Activated naive CD4-positive, alpha-beta T cell treated with anti-CD3 and anti-CD28 coated beads, Interleukin-2, amount 50 U/mL, for 72 hours (primary cell): ENCODE measurements around the gene MORF4L1. TPM values are rescaled to one million over a fixed set of nuclear protein-coding genes. Genes with fewer than 3 reads are reported as not detected.
"Not testable (repeated sequence)": the region's sequence is repeated elsewhere in the genome, so short reads cannot be mapped to it uniquely, and the experiment has no call there.

ENCODE experiments used
- ATAC-seq, 2 donors: fragments of 150-1000 bp; cut with Tn5 transposase; 2 replicates each; pipeline ENCODE4 v1.10.0; 2021; ENCODE audit warnings: mild to moderate bottlenecking in 2 of 2, moderate library complexity in 2 of 2
- DNase-seq, 2 donors: peaks; one replicate each; pipeline ENCODE4 v3.0.0; 2021 to 2022; ENCODE audit warnings: low spot score in 2 of 2
- H3K27ac Mint-ChIP-seq, 2 donors: one replicate each; pipeline ENCODE4 v1.8.0; 2022; ENCODE audit warnings: mild to moderate bottlenecking in 2 of 2, mixed read lengths in 2 of 2
- H3K36me3 Mint-ChIP-seq, 2 donors: one replicate each; pipeline ENCODE4 v1.8.0; 2022; ENCODE audit warnings: mixed read lengths in 2 of 2
- H3K9me3 Mint-ChIP-seq, 2 donors: one replicate each; pipeline ENCODE4 v1.8.0; 2022; ENCODE audit warnings: mixed read lengths in 2 of 2
- total RNA-seq, 2 donors: library from RNA; stranded (reverse); gene quantifications; one replicate each; pipeline ENCODE4 v1.2.3, GENCODE V29; 2022

Gene MORF4L1
- total RNA-seq, 2 donors from 2014 or later, result 239 to 287 TPM

GRCh38 chr15:78876954-78877353, 4.3 kb downstream of the MORF4L1 start:
- not testable (repeated sequence) for DNase-seq, H3K9me3 Mint-ChIP-seq, ATAC-seq
- peak overlapping the region in 1 of 2 donors; percentile 72 for H3K27ac Mint-ChIP-seq
- peaks cover 24 to 30% of the 10 kb centered on the region in 2 donors for H3K36me3 Mint-ChIP-seq

- Mint-ChIP-seq H3K27ac (no peak overlapping the region), H3K36me3 (peaks cover 17 to 35% of the 10 kb centered on the region in 2 donors)
- DNase-seq, result no peak
Observed at GRCh38 chr15:78878356-78878755, 5.7 kb downstream of the MORF4L1 start.

DNA sequence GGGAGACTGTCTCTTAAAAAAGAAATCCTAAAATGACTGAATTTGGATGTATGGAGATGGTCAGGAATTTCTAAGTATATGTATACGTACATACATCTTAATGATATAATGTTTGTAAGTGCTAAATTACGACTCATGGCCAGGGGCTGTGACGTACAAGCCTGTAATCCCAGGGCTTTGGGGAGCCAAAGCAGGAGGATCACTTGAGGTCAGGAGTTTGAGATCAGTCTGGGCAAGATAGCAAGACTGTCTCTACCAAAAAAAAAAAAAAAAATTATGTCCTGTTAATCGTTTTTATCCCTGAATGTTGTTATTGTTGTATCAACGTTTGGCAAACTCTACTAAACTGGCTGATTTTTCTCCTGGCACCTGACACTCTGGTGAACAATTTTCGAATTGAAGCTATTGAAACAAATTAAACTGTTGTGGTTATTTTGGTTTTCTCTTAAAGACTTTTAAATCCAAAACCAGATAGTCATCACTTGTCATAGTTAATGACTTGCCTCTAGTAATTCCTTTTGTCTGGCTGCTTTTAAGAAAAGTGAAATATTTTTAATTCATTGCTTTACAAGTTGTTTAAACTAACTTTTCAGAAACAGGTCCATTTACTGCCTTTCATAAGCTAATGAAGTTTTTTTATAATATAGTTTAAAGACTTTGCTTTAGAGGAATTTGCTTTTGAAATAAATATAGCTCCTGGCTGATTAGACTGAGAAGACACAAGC, 7.0 kb downstream of the MORF4L1 start:
- Mint-ChIP-seq H3K36me3 (peaks cover 5 to 30% of the 10 kb centered on the region in 2 donors), H3K27ac (peak overlapping the region in 1 of 2 donors; percentile 89), H3K9me3 (no peaks in the 10 kb centered on the region)
- DNase-seq (no peak), ATAC-seq (peak; percentile 31 to 35)

More at GRCh38 chr15:78878356-78878755, 5.7 kb downstream of the MORF4L1 start:
- H3K9me3 Mint-ChIP-seq, result no peaks in the 10 kb centered on the region
- ATAC-seq, result no peak

DNA sequence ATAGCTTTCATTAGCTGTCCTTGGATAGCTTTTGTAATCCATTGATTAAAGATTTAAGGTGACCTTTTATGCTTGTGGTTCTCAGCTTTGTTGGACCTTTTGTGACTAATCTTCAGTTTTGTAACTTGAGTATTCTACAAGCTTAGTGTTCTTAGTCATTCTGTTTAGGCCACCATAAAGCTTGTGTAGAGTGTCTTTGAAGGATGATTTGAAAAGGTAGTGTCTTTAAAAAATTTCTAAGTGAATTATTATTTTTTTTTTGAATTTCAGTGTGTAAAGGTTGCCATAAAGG, 7.5 kb downstream of the MORF4L1 start:
- peak overlapping the region in 1 of 2 donors; percentile 79 for H3K27ac Mint-ChIP-seq
- no peak for DNase-seq
- peak; percentile 73 to 77 for ATAC-seq
- no peaks in the 10 kb centered on the region for H3K9me3 Mint-ChIP-seq
- H3K36me3 Mint-ChIP-seq, result peaks cover 0 to 27% of the 10 kb centered on the region in 2 donors

DNA sequence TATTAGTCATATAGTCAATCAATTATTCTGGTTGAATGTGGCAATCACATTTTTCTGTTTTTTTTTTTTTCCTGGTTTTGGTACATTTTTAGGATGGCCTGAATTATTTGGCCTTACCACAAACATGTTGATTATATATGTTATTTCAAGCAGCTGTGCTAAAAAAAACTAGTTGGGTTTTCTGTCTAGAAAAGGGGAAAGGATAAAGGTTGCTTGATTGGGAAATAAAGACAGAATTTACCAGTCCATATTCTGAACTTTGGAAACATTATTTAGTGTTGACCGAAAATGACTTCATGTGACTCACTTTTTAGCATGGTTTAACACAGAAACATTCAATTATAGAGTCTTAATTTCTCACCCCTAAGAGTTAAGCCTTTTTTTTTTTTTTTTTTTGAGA, 8.1 kb downstream of the MORF4L1 start:
- Mint-ChIP-seq H3K9me3 (no peaks in the 10 kb centered on the region), H3K27ac (peak overlapping the region in 1 of 2 donors; percentile 36), H3K36me3 (peaks cover 0 to 31% of the 10 kb centered on the region in 2 donors)
- DNase-seq, result no peak
- ATAC-seq, result no peak

DNA sequence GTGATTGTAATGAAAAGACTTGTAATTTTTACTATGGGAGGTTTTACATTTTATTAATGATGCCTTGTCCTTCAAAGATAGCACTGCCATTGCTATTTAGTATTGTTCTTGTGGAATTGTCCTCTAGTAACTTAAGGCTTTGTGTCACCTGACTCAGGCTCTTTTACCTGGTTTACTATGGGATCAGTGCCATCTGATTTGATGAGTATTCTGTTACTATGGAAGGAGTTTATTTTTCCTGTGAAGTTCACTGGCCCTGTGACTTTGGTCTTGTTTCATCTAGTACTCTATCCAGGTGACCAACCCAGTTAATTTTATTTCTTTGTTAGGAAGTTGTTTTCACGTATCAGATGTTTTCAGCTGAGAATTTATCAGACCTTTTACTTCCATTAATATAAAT, 9.0 kb downstream of the MORF4L1 start:
- Mint-ChIP-seq H3K36me3 (peaks cover 5 to 38% of the 10 kb centered on the region in 2 donors), H3K27ac (no peak overlapping the region), H3K9me3 (no peaks in the 10 kb centered on the region)
- no peak for ATAC-seq
- DNase-seq, result no peak

- peaks cover 5 to 44% of the 10 kb centered on the region in 2 donors for H3K36me3 Mint-ChIP-seq
- no peak overlapping the region for H3K27ac Mint-ChIP-seq
- ATAC-seq (no peak), DNase-seq (no peak)
- no peaks in the 10 kb centered on the region for H3K9me3 Mint-ChIP-seq
Observed at GRCh38 chr15:78889000-78889399, 16.3 kb downstream of the MORF4L1 start.

DNA sequence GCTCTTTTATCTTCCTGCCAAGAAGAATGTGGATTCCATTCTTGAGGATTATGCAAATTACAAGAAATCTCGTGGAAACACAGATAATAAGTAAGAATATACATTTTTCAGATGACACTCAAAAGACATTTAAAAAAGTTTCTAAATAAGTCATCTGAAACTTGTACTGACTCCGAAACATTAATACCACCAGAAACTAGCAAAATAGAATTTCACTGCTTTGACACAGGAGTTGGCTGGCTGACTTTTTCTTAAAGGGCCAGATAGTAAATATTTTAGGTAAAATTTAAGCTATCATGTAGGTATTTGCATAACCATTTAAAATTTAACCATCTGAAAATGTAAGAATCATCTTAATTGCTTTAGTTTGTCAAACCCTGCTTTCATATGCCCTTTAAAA, 20.8 kb downstream of the MORF4L1 start:
- DNase-seq (no peak), ATAC-seq (no peak)
- Mint-ChIP-seq H3K27ac (peak overlapping the region in 1 of 2 donors; percentile 56), H3K36me3 (peaks cover 6 to 43% of the 10 kb centered on the region in 2 donors), H3K9me3 (no peaks in the 10 kb centered on the region)

DNA sequence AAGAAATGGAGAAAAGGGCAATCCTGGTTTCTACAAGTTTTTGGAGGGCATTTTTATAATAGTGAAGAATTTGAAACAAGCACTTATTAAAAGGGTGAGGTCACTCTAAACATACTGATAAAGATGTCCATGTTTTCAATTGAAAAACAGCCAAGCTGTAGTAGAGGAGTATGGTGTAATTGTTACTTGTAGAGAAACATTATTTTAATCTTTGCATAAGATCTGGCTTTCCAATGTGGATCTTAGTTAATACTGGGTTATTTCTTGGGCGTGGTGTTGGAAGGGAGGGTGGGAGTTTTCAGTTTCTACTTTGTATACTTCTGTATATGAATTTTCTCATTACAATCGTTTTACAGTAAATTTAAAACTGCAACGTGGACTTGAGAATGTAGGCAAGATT, 22.8 kb downstream of the MORF4L1 start:
- peaks cover 6 to 47% of the 10 kb centered on the region in 2 donors for H3K36me3 Mint-ChIP-seq
- no peak overlapping the region for H3K27ac Mint-ChIP-seq
- ATAC-seq, result no peak

GRCh38 chr15:78898540-78898939, 25.9 kb downstream of the MORF4L1 start:
- Mint-ChIP-seq H3K9me3 (no peaks in the 10 kb centered on the region), H3K36me3 (peaks cover 6 to 34% of the 10 kb centered on the region in 2 donors), H3K27ac (peak overlapping the region; percentile 48 to 86)
- no peak for DNase-seq
- no peak for ATAC-seq

More for the DNA sequence above, 22.8 kb downstream of the MORF4L1 start:
- no peaks in the 10 kb centered on the region for H3K9me3 Mint-ChIP-seq
- DNase-seq, result no peak

GRCh38 chr15:78900819-78901533, 28.3 kb downstream of the MORF4L1 start:
- not testable (repeated sequence) for DNase-seq, ATAC-seq, H3K9me3 Mint-ChIP-seq
- peaks cover 0 to 17% of the 10 kb centered on the region in 2 donors for H3K36me3 Mint-ChIP-seq
- H3K27ac Mint-ChIP-seq, result peak overlapping the region in 1 of 2 donors; percentile 55

- DNase-seq, H3K9me3 Mint-ChIP-seq, ATAC-seq: not testable (repeated sequence)
- Mint-ChIP-seq H3K27ac (peak overlapping the region in 1 of 2 donors; percentile 32), H3K36me3 (peaks cover 0 to 14% of the 10 kb centered on the region in 2 donors)
Observed at GRCh38 chr15:78902281-78903032, 29.8 kb downstream of the MORF4L1 start.

GRCh38 chr15:78904599-78905358, 32.1 kb downstream of the MORF4L1 start:
- H3K9me3 Mint-ChIP-seq, result no peaks in the 10 kb centered on the region
- DNase-seq (no peak), ATAC-seq (no peak)
- peaks cover 0 to 7% of the 10 kb centered on the region in 2 donors for H3K36me3 Mint-ChIP-seq
- H3K27ac Mint-ChIP-seq, result peak overlapping the region in 1 of 2 donors; percentile 45

DNA sequence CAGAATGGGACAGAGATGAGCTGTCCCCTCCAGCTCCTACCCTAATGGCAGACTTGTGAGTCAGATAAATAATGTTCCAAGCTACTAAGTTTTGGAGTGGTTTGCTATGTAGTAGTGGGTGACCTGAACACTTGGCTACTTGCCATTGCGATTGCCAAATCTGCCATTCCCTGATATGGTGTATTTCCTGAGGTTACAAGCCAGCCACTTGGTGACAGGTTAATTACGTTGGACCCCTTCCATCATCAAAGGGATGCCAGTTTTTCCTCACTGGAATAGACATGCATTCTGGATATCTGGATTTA, 33.6 kb downstream of the MORF4L1 start:
- DNase-seq, result no peak
- peaks cover 4 to 7% of the 10 kb centered on the region in 2 donors for H3K36me3 Mint-ChIP-seq
- peak in 1 of 2 donors; percentile 36 for ATAC-seq
- H3K9me3 Mint-ChIP-seq, result no peaks in the 10 kb centered on the region
- no peak overlapping the region for H3K27ac Mint-ChIP-seq

DNA sequence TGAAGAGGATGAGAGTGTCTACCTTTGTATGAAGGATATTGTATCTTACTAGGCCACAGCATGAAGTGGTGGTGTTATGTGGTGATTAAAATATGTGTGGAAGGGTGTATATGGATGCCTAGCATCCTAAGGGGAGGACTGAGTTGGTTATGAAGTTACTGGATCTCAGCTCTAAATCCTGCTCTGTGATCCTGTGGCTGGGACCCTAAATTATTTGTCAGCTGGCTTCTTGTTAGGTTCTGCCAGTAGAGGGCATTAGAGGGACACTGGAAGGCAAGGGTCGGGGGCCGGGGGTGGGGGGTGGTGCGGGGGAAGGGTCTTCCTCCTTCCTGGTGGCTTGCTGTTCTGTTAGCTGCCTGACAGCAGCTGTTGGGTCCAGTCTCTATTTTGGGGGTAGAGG, 34.9 kb downstream of the MORF4L1 start:
- peak overlapping the region in 1 of 2 donors; percentile 24 for H3K27ac Mint-ChIP-seq
- H3K9me3 Mint-ChIP-seq, result no peaks in the 10 kb centered on the region
- H3K36me3 Mint-ChIP-seq, result peaks cover 0 to 7% of the 10 kb centered on the region in 2 donors
- peak in 1 of 2 donors; percentile 6 for ATAC-seq
- no peak for DNase-seq

GRCh38 chr15:78909160-78909695, 36.5 kb downstream of the MORF4L1 start:
- Mint-ChIP-seq H3K36me3 (peaks cover 0 to 9% of the 10 kb centered on the region in 2 donors), H3K9me3 (no peaks in the 10 kb centered on the region), H3K27ac (peak overlapping the region; percentile 1 to 14)
- ATAC-seq (peak in 1 of 2 donors; percentile 11), DNase-seq (no peak)
